ENCODE results near the gene ZNF112.

- TF ChIP-seq POLR2A (IDR thresholded peaks at IDR 0.05; ENCODE audit: low read length) (no peak), GATA1 (IDR thresholded peaks at IDR 0.05; ENCODE audit: low read depth, low read length) (no peak)
Observed at GRCh38 chr19:44315883-44316282, 40.6 kb downstream of the ZNF112 start.
